Colonic mucosa (tissue), 4 donors: ENCODE results near the gene TAAR8. TPM values are rescaled to one million over a fixed set of nuclear protein-coding genes. Genes with fewer than 3 reads are reported as not detected.
"Not testable (repeated sequence)": the region's sequence is repeated elsewhere in the genome, so short reads cannot be mapped to it uniquely, and the experiment has no call there.

Source experiments
- DNase-seq: peaks from one replicate; pipeline ENCODE4 v3.0.0-alpha.2; 2020
- H3K27ac ChIP-seq: fragments of 200-600 bp; one replicate; pipeline ENCODE4 v1.8.0; 2021
- H3K27me3 ChIP-seq: fragments of 200-600 bp; one replicate; pipeline ENCODE4 v1.8.0; 2021
- H3K36me3 ChIP-seq: fragments of 200-600 bp; one replicate; pipeline ENCODE4 v1.8.0; 2021
- H3K4me1 ChIP-seq: fragments of 200-600 bp; one replicate; pipeline ENCODE4 v1.8.0; 2021; ENCODE audit warnings: mild to moderate bottlenecking
- H3K4me3 ChIP-seq: fragments of 200-600 bp; one replicate; pipeline ENCODE4 v1.8.0; 2021
- H3K9ac ChIP-seq, 2 donors: one replicate each; pipeline ENCODE4 v1.7.0; 2013; ENCODE audit warnings: control low read depth in 2 of 2, low read depth in 2 of 2, low read length in 2 of 2
- H3K9me3 ChIP-seq: fragments of 200-600 bp; one replicate; pipeline ENCODE4 v1.8.0; 2021
- intact Hi-C: fragments of 100-400 bp; cut with DNase I; formaldehyde crosslinking; loops from one replicate; pipeline ENCODE4 v1.14.1; 2022
- total RNA-seq, 2 donors: library from RNA; stranded (reverse); fragmentation: NEBNext Ultra II Directional in 1 of 2; extraction: Animal tissue kit (Norgen Biotek cat#: 25700) in 1 of 2; gene quantifications; one replicate each; pipeline ENCODE4 v1.2.1, GENCODE V29; 2021
- TF ChIP-seq, protein P1 (sequence below): fragments of 200-600 bp; IDR thresholded peaks from one replicate; pipeline ENCODE4 v1.8.0; 2022; ENCODE audit warnings: antibody characterized with exemption, mild to moderate bottlenecking
- donor health status: healthy.
- donor health status: DM: no; HTN: no; CAD: no.
- donor health status: DM: no; HTN: no; CAD: no.

Gene TAAR8
- total RNA-seq, 2 donors from 2014 or later = not detected

DNA sequence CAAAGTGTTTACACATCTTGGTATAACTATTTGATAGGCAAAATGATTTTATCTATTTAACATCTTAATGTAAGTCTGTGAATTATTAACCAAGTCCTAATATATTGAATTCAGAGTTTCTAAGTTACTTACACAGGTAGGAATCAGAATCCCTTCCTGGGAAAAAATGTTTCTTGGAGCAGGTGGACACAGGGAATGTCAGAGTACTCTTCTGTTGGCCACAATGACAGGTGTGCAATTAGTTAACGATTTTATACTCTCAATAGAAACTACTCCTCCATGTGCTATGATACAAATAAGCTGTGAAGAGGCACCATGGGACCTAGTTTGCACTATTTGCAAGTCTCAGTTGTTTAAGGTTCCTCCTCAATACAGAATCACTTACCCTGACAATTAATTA, 37.9 kb downstream of the TAAR8 start:
- H3K4me1 ChIP-seq = no peaks in the 10 kb centered on the region
- H3K9me3 ChIP-seq = no peaks in the 10 kb centered on the region
- no peaks in the 10 kb centered on the region for H3K27me3 ChIP-seq
- no peaks in the 10 kb centered on the region for H3K36me3 ChIP-seq
- no peak overlapping the region for H3K9ac ChIP-seq
- TF ChIP-seq, protein P1, sequence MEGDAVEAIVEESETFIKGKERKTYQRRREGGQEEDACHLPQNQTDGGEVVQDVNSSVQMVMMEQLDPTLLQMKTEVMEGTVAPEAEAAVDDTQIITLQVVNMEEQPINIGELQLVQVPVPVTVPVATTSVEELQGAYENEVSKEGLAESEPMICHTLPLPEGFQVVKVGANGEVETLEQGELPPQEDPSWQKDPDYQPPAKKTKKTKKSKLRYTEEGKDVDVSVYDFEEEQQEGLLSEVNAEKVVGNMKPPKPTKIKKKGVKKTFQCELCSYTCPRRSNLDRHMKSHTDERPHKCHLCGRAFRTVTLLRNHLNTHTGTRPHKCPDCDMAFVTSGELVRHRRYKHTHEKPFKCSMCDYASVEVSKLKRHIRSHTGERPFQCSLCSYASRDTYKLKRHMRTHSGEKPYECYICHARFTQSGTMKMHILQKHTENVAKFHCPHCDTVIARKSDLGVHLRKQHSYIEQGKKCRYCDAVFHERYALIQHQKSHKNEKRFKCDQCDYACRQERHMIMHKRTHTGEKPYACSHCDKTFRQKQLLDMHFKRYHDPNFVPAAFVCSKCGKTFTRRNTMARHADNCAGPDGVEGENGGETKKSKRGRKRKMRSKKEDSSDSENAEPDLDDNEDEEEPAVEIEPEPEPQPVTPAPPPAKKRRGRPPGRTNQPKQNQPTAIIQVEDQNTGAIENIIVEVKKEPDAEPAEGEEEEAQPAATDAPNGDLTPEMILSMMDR = no peak
- intact Hi-C loops = no loop called here
- no peak overlapping the region for H3K27ac ChIP-seq
- no peak overlapping the region for H3K4me3 ChIP-seq
- no peak for DNase-seq

DNA sequence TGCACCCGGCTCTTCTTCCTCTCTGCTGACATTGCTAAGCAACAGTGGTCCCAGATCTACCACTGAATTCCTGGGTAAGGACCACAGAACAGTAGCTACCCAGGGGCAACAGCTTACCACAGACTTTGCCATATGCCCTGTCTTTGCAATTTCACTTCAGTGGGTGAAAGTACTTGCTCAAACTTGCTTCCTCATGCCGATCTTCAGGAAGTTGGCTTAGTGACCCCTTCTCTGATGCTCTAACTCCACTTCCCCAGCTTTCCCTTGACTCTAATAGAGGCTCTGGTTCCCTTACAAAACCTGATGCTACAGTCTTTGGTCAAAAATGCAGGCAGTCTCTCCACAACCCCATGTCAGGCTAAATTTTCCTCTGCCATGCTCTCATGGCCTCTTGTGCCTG, 40.4 kb downstream of the TAAR8 start:
- Histone ChIP-seq H3K4me1 (no peaks in the 10 kb centered on the region), H3K9me3 (no peaks in the 10 kb centered on the region), H3K9ac (no peak overlapping the region), H3K27ac (no peak overlapping the region), H3K36me3 (no peaks in the 10 kb centered on the region), H3K27me3 (no peaks in the 10 kb centered on the region), H3K4me3 (no peak overlapping the region)
- no peak for DNase-seq
- TF ChIP-seq, protein P1 = no peak
- intact Hi-C loops = no loop called here

DNA sequence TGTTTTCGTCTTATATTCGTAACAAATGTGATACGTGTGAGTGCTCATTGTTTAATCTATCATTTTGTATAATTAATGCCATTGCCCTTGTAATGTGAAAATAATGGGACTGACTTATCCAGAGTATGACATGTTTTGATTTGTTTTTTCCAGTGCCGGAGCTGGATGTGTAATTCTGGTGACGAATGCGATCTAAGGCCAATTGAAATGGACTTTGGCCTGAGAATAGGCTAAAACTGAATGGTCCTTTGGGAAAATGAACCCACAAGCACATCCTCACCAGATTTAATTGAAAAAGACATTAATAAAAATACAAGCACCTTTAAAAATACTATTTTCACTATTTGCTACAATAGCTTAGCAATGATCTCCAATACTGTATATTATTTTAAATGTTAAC, 43.7 kb downstream of the TAAR8 start:
- no peaks in the 10 kb centered on the region for H3K4me1 ChIP-seq
- H3K36me3 ChIP-seq = no peaks in the 10 kb centered on the region
- no peak for DNase-seq
- intact Hi-C loops = no loop called here
- no peak overlapping the region for H3K4me3 ChIP-seq
- TF ChIP-seq, protein P1 = no peak
- no peaks in the 10 kb centered on the region for H3K27me3 ChIP-seq
- no peaks in the 10 kb centered on the region for H3K9me3 ChIP-seq
- no peak overlapping the region for H3K9ac ChIP-seq
- H3K27ac ChIP-seq = no peak overlapping the region

DNA sequence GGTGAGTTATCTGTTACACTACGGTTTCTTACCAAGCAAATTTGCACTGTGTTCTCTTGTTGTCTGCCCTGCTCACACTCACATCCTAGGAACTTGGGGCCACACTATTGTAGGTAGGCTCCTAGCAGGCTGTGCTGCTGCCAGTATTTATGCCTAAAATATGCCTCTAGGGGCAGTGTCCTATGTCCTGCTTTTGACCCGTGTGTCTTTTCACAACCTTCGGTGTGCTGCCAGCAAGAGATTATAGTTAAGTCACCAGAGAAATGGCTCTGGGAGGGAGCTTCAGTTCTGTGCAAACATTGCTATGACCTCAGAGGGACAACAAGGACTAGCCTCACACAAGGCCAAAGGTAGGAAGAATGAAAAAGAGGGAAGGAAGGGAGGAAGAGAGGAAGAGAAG, 46.0 kb downstream of the TAAR8 start:
- Histone ChIP-seq H3K36me3 (no peaks in the 10 kb centered on the region), H3K9me3 (no peaks in the 10 kb centered on the region), H3K9ac (no peak overlapping the region), H3K4me1 (no peaks in the 10 kb centered on the region), H3K27me3 (no peaks in the 10 kb centered on the region), H3K4me3 (no peak overlapping the region), H3K27ac (no peak overlapping the region)
- intact Hi-C loops = no loop called here
- TF ChIP-seq, protein P1 = no peak
- DNase-seq = no peak

DNA sequence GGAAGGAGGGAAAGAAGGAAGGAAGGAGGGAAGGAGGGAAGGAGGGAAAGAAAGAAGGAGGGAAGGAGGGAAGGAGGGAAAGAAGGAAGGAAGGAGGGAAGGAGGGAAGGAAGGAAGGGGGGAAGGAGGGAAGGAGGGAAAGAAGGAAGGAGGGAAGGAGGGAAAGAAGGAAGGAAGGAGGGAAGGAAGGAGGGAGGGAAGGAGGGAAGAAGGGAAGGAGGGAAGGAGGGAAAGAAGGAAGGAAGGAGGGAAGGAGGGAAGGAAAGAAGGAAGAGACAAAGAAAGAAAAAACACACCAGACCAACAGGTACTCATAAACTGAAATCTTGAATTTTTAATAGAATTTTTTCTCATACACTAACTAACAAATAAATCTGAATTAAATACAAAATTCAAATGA, 48.4 kb downstream of the TAAR8 start:
- H3K9ac ChIP-seq, H3K36me3 ChIP-seq, DNase-seq, H3K27ac ChIP-seq, intact Hi-C loops, H3K4me3 ChIP-seq, H3K9me3 ChIP-seq, H3K27me3 ChIP-seq, H3K4me1 ChIP-seq: not testable (repeated sequence)

Other genes starting within 250 kb of the TAAR8 start
- 1 to 10 TPM; 2.3 to 5.6 TPM for gene MOXD1, start 151.2 kb upstream of the TAAR8 start, total RNA-seq
- 10 to 100 TPM; 30.5 to 52.8 TPM for gene STX7, start 39.6 kb upstream of the TAAR8 start, total RNA-seq
- gene TAAR9, start 14.4 kb upstream of the TAAR8 start, total RNA-seq = not detected
- not detected for gene TAAR6, start 17.6 kb downstream of the TAAR8 start, total RNA-seq
- gene TAAR5, start 37.1 kb downstream of the TAAR8 start, total RNA-seq = not detected
- gene TAAR2, start 71.6 kb downstream of the TAAR8 start, total RNA-seq = not detected
- gene TAAR1, start 106.5 kb downstream of the TAAR8 start, total RNA-seq = not detected
- 1 to 10 TPM in 1 of 2 donors, under 1 TPM in 1; 0.62 to 6.4 TPM for gene VNN1, start 161.4 kb downstream of the TAAR8 start, total RNA-seq
- 1 to 10 TPM in 1 of 2 donors, under 1 TPM in 1; 0.84 to 1.6 TPM for gene VNN2, start 205.2 kb downstream of the TAAR8 start, total RNA-seq
- 10 to 100 TPM; 11.1 to 11.8 TPM for gene SLC18B1, start 246.0 kb downstream of the TAAR8 start, total RNA-seq